ENCODE measurements around the gene ZNF774.
"Not testable (repeated sequence)": the region's sequence is repeated elsewhere in the genome, so short reads cannot be mapped to it uniquely, and the experiment has no call there.

ZNF774 gene

DNA sequence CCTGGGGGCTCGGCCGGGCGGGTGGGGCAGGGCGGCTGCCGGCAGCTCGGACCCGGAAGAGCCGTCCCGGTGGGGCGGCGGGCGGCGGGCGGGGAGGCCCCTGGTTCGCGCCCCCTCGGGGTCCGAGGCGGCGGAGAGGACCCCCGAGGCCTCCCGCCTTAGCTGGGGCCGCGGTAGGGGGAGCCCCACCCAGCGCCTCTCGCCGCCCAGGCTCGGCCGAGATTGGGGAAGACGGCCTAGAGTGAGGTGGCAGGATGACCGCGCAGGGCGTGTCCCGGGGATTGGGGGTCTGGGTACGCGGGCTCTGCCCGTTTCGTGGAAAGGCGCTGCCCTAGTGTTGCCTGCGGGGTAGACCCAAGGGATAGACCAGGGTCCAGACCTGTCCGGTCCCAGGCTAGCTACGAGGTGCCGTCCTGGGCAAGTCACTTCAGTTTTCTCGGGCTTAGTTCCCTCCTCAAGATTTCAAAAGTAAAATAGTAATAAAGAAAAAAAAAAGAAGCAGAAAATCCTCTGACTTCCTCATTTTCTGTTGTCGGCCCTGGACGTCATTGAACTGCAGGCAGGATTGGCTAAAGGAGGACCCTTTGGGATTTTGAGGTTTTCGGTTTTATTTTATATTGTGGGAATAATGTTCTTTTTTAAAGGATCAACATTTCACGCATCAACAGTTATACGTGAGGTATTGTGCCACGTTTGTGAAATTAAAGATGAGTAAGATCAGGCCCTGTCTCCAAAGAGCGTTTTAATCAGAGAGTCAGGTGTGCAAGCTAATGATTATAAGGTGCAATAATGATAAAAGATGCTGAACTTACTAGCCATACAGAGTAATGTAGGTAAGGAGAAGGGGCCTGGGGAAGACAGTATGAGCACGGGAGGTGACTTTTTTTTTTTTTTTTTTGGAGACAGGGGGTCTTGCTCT is 36.6 kb downstream of the ZNF774 start:
- DNase-seq (ENCODE audit: low read depth in 2 of 2): peak; percentile 17 to 41

DNA sequence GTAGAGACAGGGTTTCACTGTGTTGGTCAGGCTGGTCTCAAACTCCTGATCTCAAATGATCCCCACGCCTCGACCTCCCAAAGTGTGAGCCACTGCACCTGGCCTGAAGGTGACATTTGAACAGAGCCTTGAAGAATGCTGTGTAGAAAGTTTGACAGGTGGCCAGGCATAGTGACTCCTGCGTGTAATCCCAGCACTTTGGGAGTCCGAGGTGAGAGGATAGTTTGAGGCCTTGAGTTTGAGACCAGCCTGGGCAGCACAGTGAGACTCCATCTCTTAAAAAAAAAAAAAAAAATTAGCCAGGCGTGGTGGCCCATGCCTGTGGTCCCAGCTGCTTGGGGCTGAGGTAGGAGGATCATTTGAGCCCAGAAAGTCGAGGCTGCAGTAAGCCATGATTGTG is 37.4 kb downstream of the ZNF774 start:
- DNase-seq (ENCODE audit: low read depth in 2 of 2): no peak

- no peak for DNase-seq (ENCODE audit: low read depth in 2 of 2)
These were observed 41.0 kb downstream of the ZNF774 start for GRCh38 chr15:90393040-90393439.

GRCh38 chr15:90394074-90394473 is 42.0 kb downstream of the ZNF774 start:
- no peak for DNase-seq (ENCODE audit: low read depth in 2 of 2)

DNA sequence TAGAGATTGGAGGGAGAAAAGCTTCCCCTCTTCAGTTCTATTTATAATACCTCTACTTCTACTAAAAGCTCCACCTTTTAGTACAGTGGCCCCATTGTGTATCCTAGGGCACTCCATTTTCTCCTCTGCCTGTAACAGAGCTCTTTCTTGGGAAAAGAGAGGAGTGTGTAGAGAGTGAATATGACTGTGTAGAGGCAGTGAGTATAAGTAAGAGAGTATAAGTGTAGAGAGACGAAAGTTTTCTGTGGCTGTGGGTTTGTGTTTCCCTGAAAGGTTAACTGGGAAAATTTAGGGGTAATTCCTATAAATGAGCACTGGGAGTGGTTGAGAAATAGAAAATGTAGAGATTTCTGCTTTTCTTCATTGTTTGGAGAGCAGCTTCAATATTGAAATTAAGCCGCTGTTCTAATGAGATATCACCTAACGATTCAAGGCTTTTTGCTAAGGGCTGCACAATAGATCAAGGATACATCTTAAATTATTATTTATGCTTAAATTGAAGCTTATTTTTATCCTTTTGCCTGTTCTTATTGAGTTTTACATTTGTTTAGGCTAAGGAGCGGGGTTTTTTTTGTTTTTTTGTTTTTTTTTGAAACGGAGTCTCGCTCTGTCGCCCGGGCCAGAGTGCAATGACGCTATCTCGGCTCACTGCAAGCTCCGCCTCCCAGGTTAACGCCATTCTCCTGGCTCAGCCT is 42.8 kb downstream of the ZNF774 start:
- no peak for DNase-seq (ENCODE audit: low read depth in 2 of 2)

- DNase-seq (ENCODE audit: low read depth in 2 of 2): no peak
These were observed 44.2 kb downstream of the ZNF774 start for GRCh38 chr15:90396321-90396720.

- no peak for DNase-seq (ENCODE audit: low read depth in 2 of 2)
These were observed 48.1 kb downstream of the ZNF774 start for GRCh38 chr15:90400005-90400758.

- DNase-seq (ENCODE audit: low read depth in 2 of 2): peak; percentile 37 to 52
These were observed 48.8 kb downstream of the ZNF774 start for GRCh38 chr15:90400759-90401314.

DNA sequence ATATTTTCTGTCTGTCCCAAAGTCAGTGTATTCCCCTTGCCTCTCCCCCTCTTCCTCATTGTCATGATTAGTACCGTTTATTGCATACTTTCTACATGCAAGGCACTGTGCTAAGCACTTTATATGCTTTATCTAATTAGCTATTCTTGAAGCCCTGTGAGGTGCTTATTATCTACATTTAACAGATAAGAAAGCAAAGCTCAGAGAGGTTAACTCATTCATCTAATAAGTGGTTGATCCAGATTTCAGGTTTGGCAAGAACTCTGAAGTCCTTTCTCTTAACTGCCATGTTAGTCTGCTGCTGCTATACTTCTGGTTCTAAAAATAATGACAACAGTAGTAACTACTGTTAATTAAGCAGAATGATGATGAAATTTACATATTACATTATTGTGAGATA is 49.4 kb downstream of the ZNF774 start:
- no peak for DNase-seq (ENCODE audit: low read depth in 2 of 2)

GRCh38 chr15:90402223-90402622 is 50.1 kb downstream of the ZNF774 start:
- DNase-seq (ENCODE audit: low read depth in 2 of 2): no peak

- DNase-seq (ENCODE audit: low read depth in 2 of 2): no peak
These were observed 50.7 kb downstream of the ZNF774 start for GRCh38 chr15:90402767-90403166.

DNA sequence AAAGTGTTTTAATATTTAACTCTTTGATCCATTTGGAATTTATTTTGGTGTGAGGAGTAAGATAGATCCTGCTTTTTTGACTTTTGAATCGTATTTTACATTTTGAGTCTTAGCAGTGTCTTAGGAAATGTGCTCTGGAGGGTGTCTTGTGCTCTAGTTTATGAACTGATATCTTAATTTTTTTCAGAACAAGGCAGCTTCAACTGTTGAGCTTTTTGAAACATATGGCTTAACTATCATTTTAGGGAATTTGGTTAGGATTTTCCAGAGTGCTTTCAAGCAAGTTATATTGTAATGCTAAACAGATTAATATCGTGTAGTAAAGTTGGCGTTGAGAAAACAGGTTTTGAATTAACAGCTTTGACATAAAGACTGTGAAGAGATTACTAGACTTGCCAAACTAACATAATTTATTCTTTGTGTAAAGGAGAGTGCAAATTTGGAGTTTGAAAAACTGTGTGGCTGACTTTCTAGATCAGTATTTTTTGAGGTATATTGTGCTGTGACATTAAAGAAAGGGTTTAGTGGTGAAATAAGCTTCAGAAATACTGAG is 53.0 kb downstream of the ZNF774 start:
- DNase-seq (ENCODE audit: low read depth in 2 of 2): no peak

DNA sequence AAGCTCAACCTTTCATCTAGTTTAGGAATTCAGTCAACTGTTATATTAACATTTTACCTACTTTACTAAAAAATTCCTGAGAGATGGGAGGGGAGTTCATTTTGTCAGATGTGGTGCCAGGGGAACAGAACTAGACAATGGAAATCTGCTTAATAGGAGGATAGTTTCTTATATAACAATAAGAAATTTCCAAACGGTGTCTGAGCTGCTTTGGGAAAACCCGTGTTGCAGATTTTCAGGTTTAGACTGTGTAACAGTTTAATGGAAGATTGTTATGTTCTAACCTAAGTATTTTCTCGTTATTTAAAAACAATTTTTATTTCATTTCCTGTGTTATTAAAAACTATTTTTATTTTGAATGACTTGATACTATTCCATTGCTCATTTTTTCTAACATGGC is 55.3 kb downstream of the ZNF774 start:
- DNase-seq (ENCODE audit: low read depth in 2 of 2): no peak

DNA sequence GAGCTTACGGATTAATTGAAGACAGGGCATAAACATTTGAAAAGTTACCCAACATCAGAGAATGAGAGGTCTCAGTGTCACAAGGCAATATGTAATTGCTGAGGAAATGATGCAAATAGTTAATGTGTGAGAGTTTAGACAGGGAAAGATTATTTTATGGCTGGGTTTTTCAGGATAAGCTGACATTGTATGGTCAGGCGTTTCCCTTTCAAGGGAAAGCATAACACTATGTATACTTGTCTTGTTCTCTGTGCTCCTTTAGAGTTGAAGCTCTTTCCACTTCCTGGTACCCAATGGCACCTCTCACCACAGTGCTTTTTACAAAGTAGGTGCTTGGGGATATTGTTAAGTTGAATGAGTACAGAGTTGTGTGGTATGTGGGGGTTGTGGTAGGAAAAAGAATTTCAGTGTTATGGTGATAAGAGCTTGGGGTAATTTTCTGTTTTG is 55.8 kb downstream of the ZNF774 start:
- DNase-seq (ENCODE audit: low read depth in 2 of 2): no peak

- no peak for DNase-seq (ENCODE audit: low read depth in 2 of 2)
These were observed 56.6 kb downstream of the ZNF774 start for GRCh38 chr15:90408657-90409056.

DNA sequence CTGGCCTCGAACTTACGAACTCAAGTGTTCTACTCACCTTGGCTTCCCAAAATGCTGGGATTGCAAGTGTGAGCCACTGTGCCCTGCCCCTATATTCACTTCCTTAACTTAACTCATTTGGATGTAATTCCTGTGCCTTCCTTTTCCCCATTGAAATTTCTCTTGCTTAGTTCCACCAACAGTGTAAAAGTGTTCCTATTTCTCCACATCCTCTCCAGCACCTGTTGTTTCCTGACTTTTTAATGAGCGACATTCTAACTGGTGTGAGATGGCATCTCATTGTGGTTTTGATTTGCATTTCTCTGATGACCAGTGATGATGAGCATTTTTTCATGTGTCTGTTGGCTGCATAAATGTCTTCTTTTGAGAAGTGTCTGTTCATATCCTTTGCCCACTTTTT is 57.5 kb downstream of the ZNF774 start:
- DNase-seq (ENCODE audit: low read depth in 2 of 2): not testable (repeated sequence)

- not testable (repeated sequence) for DNase-seq (ENCODE audit: low read depth in 2 of 2)
These were observed 58.2 kb downstream of the ZNF774 start for GRCh38 chr15:90410316-90410715.

- no peak for DNase-seq (ENCODE audit: low read depth in 2 of 2)
These were observed 59.1 kb downstream of the ZNF774 start for GRCh38 chr15:90411176-90411575.
